ENCODE data around the gene CISD3.
A peak's percentile ranks its signal among the peaks of the same experiment; 100 is the strongest.

CISD3 gene

GRCh38 chr17:38741921-38742410 lies 11.8 kb downstream of the CISD3 start:
- TF ChIP-seq SUZ12 (IDR thresholded peaks at IDR 0.05; ENCODE audit: extremely low read depth, insufficient read depth, insufficient read length): no peak
- no peak for TF ChIP-seq YY1 (IDR thresholded peaks at IDR 0.05; ENCODE audit: insufficient read depth, insufficient read length)
- no peak for TF ChIP-seq ZNF274 (IDR thresholded peaks at IDR 0.05; ENCODE audit: low read depth, low read length)
- peak overlapping the region; percentile 47 for H3K9ac ChIP-seq (ENCODE audit: insufficient read length, low read depth)
- no peak overlapping the region for H3K4me3 ChIP-seq (ENCODE audit: insufficient read length, low read depth)
- no peaks in the 10 kb centered on the region for H3K9me3 ChIP-seq (ENCODE audit: insufficient read depth, low read length)
- no peak for DNase-seq (ENCODE audit: low read depth, low spot score)
- no peaks in the 10 kb centered on the region for H3K27me3 ChIP-seq (ENCODE audit: insufficient read depth, insufficient read length)
- H3K36me3 ChIP-seq (ENCODE audit: insufficient read depth, insufficient read length, low read length): peaks cover 57% of the 10 kb centered on the region
- peaks cover 31% of the 10 kb centered on the region for H3K4me1 ChIP-seq (ENCODE audit: insufficient read depth, insufficient read length)

- Histone ChIP-seq H3K4me1 (ENCODE audit: insufficient read depth, insufficient read length) (peaks cover 31% of the 10 kb centered on the region), H3K9ac (ENCODE audit: insufficient read length, low read depth) (no peak overlapping the region), H3K4me3 (ENCODE audit: insufficient read length, low read depth) (no peak overlapping the region), H3K36me3 (ENCODE audit: insufficient read depth, insufficient read length, low read length) (peaks cover 51% of the 10 kb centered on the region), H3K9me3 (ENCODE audit: insufficient read depth, low read length) (no peaks in the 10 kb centered on the region), H3K27me3 (ENCODE audit: insufficient read depth, insufficient read length) (no peaks in the 10 kb centered on the region)
- no peak for DNase-seq (ENCODE audit: low read depth, low spot score)
- no peak for TF ChIP-seq YY1 (IDR thresholded peaks at IDR 0.05; ENCODE audit: insufficient read depth, insufficient read length)
- TF ChIP-seq ZNF274 (IDR thresholded peaks at IDR 0.05; ENCODE audit: low read depth, low read length): no peak
- TF ChIP-seq SUZ12 (IDR thresholded peaks at IDR 0.05; ENCODE audit: extremely low read depth, insufficient read depth, insufficient read length): no peak
Observed at GRCh38 chr17:38742411-38743308, 12.5 kb downstream of the CISD3 start.

GRCh38 chr17:38743556-38744171 lies 13.5 kb downstream of the CISD3 start:
- DNase-seq (ENCODE audit: low read depth, low spot score): no peak
- H3K4me3 ChIP-seq (ENCODE audit: insufficient read length, low read depth): no peak overlapping the region
- TF ChIP-seq SUZ12 (IDR thresholded peaks at IDR 0.05; ENCODE audit: extremely low read depth, insufficient read depth, insufficient read length) (no peak), YY1 (IDR thresholded peaks at IDR 0.05; ENCODE audit: insufficient read depth, insufficient read length) (no peak), ZNF274 (IDR thresholded peaks at IDR 0.05; ENCODE audit: low read depth, low read length) (no peak)

GRCh38 chr17:38745545-38745944 lies 15.4 kb downstream of the CISD3 start:
- TF ChIP-seq ZNF274 (IDR thresholded peaks at IDR 0.05; ENCODE audit: low read depth, low read length): no peak
- no peak for TF ChIP-seq YY1 (IDR thresholded peaks at IDR 0.05; ENCODE audit: insufficient read depth, insufficient read length)
- TF ChIP-seq SUZ12 (IDR thresholded peaks at IDR 0.05; ENCODE audit: extremely low read depth, insufficient read depth, insufficient read length): no peak
- Histone ChIP-seq H3K9ac (ENCODE audit: insufficient read length, low read depth) (peak overlapping the region; percentile 83), H3K4me3 (ENCODE audit: insufficient read length, low read depth) (no peak overlapping the region)

More at GRCh38 chr17:38743556-38744171, 13.5 kb downstream of the CISD3 start:
- H3K36me3 ChIP-seq (ENCODE audit: insufficient read depth, insufficient read length, low read length): peaks cover 42% of the 10 kb centered on the region
- H3K27me3 ChIP-seq (ENCODE audit: insufficient read depth, insufficient read length): no peaks in the 10 kb centered on the region
- H3K9ac ChIP-seq (ENCODE audit: insufficient read length, low read depth): peak overlapping the region; percentile 44
- H3K4me1 ChIP-seq (ENCODE audit: insufficient read depth, insufficient read length): peaks cover 31% of the 10 kb centered on the region
- H3K9me3 ChIP-seq (ENCODE audit: insufficient read depth, low read length): no peaks in the 10 kb centered on the region

GRCh38 chr17:38746004-38746848 lies 16.1 kb downstream of the CISD3 start:
- no peak for TF ChIP-seq YY1 (IDR thresholded peaks at IDR 0.05; ENCODE audit: insufficient read depth, insufficient read length)
- no peak for TF ChIP-seq ZNF274 (IDR thresholded peaks at IDR 0.05; ENCODE audit: low read depth, low read length)
- TF ChIP-seq SUZ12 (IDR thresholded peaks at IDR 0.05; ENCODE audit: extremely low read depth, insufficient read depth, insufficient read length): no peak
- Histone ChIP-seq H3K9me3 (ENCODE audit: insufficient read depth, low read length) (no peaks in the 10 kb centered on the region), H3K4me1 (ENCODE audit: insufficient read depth, insufficient read length) (peaks cover 32% of the 10 kb centered on the region), H3K27me3 (ENCODE audit: insufficient read depth, insufficient read length) (peaks cover 15% of the 10 kb centered on the region), H3K4me3 (ENCODE audit: insufficient read length, low read depth) (peak overlapping the region; percentile 86), H3K36me3 (ENCODE audit: insufficient read depth, insufficient read length, low read length) (peaks cover 27% of the 10 kb centered on the region), H3K9ac (ENCODE audit: insufficient read length, low read depth) (peak overlapping the region; percentile 83)
- DNase-seq (ENCODE audit: low read depth, low spot score): no peak

More at GRCh38 chr17:38745545-38745944, 15.4 kb downstream of the CISD3 start:
- Histone ChIP-seq H3K27me3 (ENCODE audit: insufficient read depth, insufficient read length) (peaks cover 9% of the 10 kb centered on the region), H3K9me3 (ENCODE audit: insufficient read depth, low read length) (no peaks in the 10 kb centered on the region), H3K36me3 (ENCODE audit: insufficient read depth, insufficient read length, low read length) (peaks cover 27% of the 10 kb centered on the region), H3K4me1 (ENCODE audit: insufficient read depth, insufficient read length) (peaks cover 33% of the 10 kb centered on the region)
- no peak for DNase-seq (ENCODE audit: low read depth, low spot score)

GRCh38 chr17:38746849-38747462 lies 16.8 kb downstream of the CISD3 start:
- Histone ChIP-seq H3K36me3 (ENCODE audit: insufficient read depth, insufficient read length, low read length) (peaks cover 23% of the 10 kb centered on the region), H3K4me3 (ENCODE audit: insufficient read length, low read depth) (peak overlapping the region; percentile 86), H3K9me3 (ENCODE audit: insufficient read depth, low read length) (no peaks in the 10 kb centered on the region), H3K4me1 (ENCODE audit: insufficient read depth, insufficient read length) (peaks cover 30% of the 10 kb centered on the region), H3K9ac (ENCODE audit: insufficient read length, low read depth) (peak overlapping the region; percentile 83), H3K27me3 (ENCODE audit: insufficient read depth, insufficient read length) (peaks cover 17% of the 10 kb centered on the region)
- DNase-seq (ENCODE audit: low read depth, low spot score): no peak
- TF ChIP-seq SUZ12 (IDR thresholded peaks at IDR 0.05; ENCODE audit: extremely low read depth, insufficient read depth, insufficient read length) (no peak), ZNF274 (IDR thresholded peaks at IDR 0.05; ENCODE audit: low read depth, low read length) (no peak), YY1 (IDR thresholded peaks at IDR 0.05; ENCODE audit: insufficient read depth, insufficient read length) (no peak)

Data from NT2/D1 (cell line).